H1 (cell line): Measurements from ENCODE around the gene ARHGEF4.

ENCODE experiments used
- EP300 ChIP-seq, 2 experiments: IDR thresholded peaks; 1 replicate in 1 of 2; 2 replicates in 1 of 2; pipeline ENCODE4 v1.6.1; 2011 to 2012; ENCODE audit warnings: low read depth in 2 of 2, low read length in 2 of 2, mild to moderate bottlenecking in 2 of 2, borderline replicate concordance in 1 of 2, inconsistent platforms in 1 of 2, moderate library complexity in 1 of 2
- MAX ChIP-seq: IDR thresholded peaks from 2 replicates; pipeline ENCODE4 v1.6.1; 2012; ENCODE audit warnings: inconsistent platforms
- PHF8 ChIP-seq: fragments of 200-600 bp; sonication (generic); conservative IDR thresholded peaks from 2 replicates; pipeline ENCODE4 v1.7.1; 2012; ENCODE audit warnings: low read depth, mild to moderate bottlenecking, inconsistent platforms, low read length, moderate library complexity
- RBBP5 ChIP-seq: IDR thresholded peaks from 2 replicates; pipeline ENCODE4 v1.7.1; 2012; ENCODE audit warnings: low read depth, mild to moderate bottlenecking, inconsistent platforms, low read length, moderate library complexity, borderline replicate concordance
- TF ChIP-seq, protein P1 (sequence below): IDR thresholded peaks from 2 replicates; pipeline ENCODE4 v1.6.1; 2011; ENCODE audit warnings: low read length, improper control_type of control experiment
- TF ChIP-seq, protein P2 (sequence below), 3 experiments: IDR thresholded peaks; 1 replicate in 2 of 3; 2 replicates in 1 of 3; pipeline versions ENCODE4 v1.5.1 to v1.6.1; 2011; ENCODE audit warnings: low read length in 3 of 3, mild to moderate bottlenecking in 3 of 3, inconsistent platforms in 2 of 3, low read depth in 1 of 3, moderate library complexity in 1 of 3; ENCODE audit not compliant: insufficient read depth in 1 of 3; ENCODE audit errors: control extremely low read depth in 1 of 3
- TF ChIP-seq, protein P3 (sequence below): IDR thresholded peaks from 2 replicates; pipeline ENCODE4 v1.6.1; 2011; ENCODE audit warnings: low read depth, mild to moderate bottlenecking, low read length; ENCODE audit not compliant: insufficient read depth

DNA sequence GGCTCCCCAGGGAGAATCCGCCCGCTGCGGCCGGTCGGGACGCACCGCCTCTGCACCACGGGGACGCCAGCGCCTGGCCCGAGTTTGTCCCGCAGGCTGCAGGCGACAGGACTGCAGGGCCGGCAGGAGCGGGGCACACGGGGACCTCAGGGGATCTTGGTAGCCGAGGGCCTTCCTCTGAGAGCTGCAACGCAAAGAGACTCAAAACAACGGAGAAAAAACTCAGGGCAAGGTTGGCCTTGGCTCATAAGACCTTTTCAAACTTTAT is 79.7 kb downstream of the ARHGEF4 start:
- TF ChIP-seq, protein P1, sequence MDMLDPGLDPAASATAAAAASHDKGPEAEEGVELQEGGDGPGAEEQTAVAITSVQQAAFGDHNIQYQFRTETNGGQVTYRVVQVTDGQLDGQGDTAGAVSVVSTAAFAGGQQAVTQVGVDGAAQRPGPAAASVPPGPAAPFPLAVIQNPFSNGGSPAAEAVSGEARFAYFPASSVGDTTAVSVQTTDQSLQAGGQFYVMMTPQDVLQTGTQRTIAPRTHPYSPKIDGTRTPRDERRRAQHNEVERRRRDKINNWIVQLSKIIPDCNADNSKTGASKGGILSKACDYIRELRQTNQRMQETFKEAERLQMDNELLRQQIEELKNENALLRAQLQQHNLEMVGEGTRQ: no peak
- no peak for TF ChIP-seq RBBP5
- TF ChIP-seq, protein P2, sequence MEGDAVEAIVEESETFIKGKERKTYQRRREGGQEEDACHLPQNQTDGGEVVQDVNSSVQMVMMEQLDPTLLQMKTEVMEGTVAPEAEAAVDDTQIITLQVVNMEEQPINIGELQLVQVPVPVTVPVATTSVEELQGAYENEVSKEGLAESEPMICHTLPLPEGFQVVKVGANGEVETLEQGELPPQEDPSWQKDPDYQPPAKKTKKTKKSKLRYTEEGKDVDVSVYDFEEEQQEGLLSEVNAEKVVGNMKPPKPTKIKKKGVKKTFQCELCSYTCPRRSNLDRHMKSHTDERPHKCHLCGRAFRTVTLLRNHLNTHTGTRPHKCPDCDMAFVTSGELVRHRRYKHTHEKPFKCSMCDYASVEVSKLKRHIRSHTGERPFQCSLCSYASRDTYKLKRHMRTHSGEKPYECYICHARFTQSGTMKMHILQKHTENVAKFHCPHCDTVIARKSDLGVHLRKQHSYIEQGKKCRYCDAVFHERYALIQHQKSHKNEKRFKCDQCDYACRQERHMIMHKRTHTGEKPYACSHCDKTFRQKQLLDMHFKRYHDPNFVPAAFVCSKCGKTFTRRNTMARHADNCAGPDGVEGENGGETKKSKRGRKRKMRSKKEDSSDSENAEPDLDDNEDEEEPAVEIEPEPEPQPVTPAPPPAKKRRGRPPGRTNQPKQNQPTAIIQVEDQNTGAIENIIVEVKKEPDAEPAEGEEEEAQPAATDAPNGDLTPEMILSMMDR (IDR thresholded peaks at IDR 0.05; ENCODE audit: control extremely low read depth in 1 of 3, insufficient read depth in 1 of 3, low read depth in 1 of 3, low read length in 3 of 3): no peak
- TF ChIP-seq, protein P3, sequence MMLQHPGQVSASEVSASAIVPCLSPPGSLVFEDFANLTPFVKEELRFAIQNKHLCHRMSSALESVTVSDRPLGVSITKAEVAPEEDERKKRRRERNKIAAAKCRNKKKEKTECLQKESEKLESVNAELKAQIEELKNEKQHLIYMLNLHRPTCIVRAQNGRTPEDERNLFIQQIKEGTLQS: no peak
- TF ChIP-seq PHF8: no peak
- TF ChIP-seq MAX: no peak
- TF ChIP-seq EP300 (IDR thresholded peaks at IDR 0.05; ENCODE audit: borderline replicate concordance in 1 of 2, low read depth in 2 of 2, low read length in 2 of 2): no peak
